Hepatocyte (in vitro differentiated cells): ENCODE data around the gene GTPBP8. TPM values are rescaled to one million over a fixed set of nuclear protein-coding genes. Genes with fewer than 3 reads are reported as not detected.

ENCODE experiments used
- DNase-seq: peaks from one replicate; pipeline ENCODE4 v3.0.0-alpha.2; 2016; ENCODE audit warnings: low spot score
- H2AFZ ChIP-seq: fragments of 200-600 bp; sonication (generic); 2 replicates; pipeline ENCODE4 v1.6.0; 2016; ENCODE audit warnings: antibody characterized with exemption, mild to moderate bottlenecking
- H3K27ac ChIP-seq: fragments of 200-600 bp; sonication (generic); 2 replicates; pipeline ENCODE4 v1.5.1; 2016; ENCODE audit warnings: mild to moderate bottlenecking
- H3K27me3 ChIP-seq: fragments of 200-600 bp; sonication (generic); 2 replicates; pipeline ENCODE4 v1.6.1; 2016
- H3K36me3 ChIP-seq: fragments of 200-600 bp; sonication (generic); replicated peaks from 2 replicates; pipeline ENCODE4 v1.5.1; 2016; ENCODE audit warnings: low read depth; ENCODE audit not compliant: insufficient read depth
- H3K4me1 ChIP-seq: fragments of 200-600 bp; sonication (generic); 2 replicates; pipeline ENCODE4 v1.5.1; 2016; ENCODE audit warnings: mild to moderate bottlenecking, moderate library complexity; ENCODE audit not compliant: insufficient read depth
- H3K4me2 ChIP-seq: fragments of 200-600 bp; sonication (generic); 2 replicates; pipeline ENCODE4 v1.6.0; 2016
- H3K4me3 ChIP-seq: fragments of 200-600 bp; sonication (generic); 2 replicates; pipeline ENCODE4 v1.5.1; 2016; ENCODE audit warnings: mild to moderate bottlenecking
- H3K79me2 ChIP-seq: fragments of 200-600 bp; sonication (generic); 2 replicates; pipeline ENCODE4 v1.6.0; 2017; ENCODE audit warnings: mild to moderate bottlenecking
- H3K9me2 ChIP-seq: fragments of 200-600 bp; sonication (generic); replicated peaks from 2 replicates; pipeline ENCODE4 v1.6.0; 2017; ENCODE audit warnings: mild to moderate bottlenecking; ENCODE audit not compliant: insufficient read depth
- H3K9me3 ChIP-seq: fragments of 200-600 bp; sonication (generic); 2 replicates; pipeline ENCODE4 v1.5.1; 2016; ENCODE audit warnings: low read depth, mild to moderate bottlenecking
- H4K20me1 ChIP-seq: fragments of 200-600 bp; sonication (generic); 2 replicates; pipeline ENCODE4 v1.6.0; 2016; ENCODE audit warnings: mild to moderate bottlenecking; ENCODE audit not compliant: insufficient read depth, poor library complexity, severe bottlenecking
- CTCF ChIP-seq: fragments of 200-600 bp; sonication (generic); IDR thresholded peaks from 2 replicates; pipeline ENCODE4 v1.5.1; 2016; ENCODE audit warnings: antibody characterized with exemption, mild to moderate bottlenecking; ENCODE audit not compliant: poor library complexity
- EZH2 ChIP-seq: fragments of 200-600 bp; sonication (generic); IDR thresholded peaks from 2 replicates; pipeline ENCODE4 v1.6.1; 2016; ENCODE audit warnings: antibody characterized with exemption, mild to moderate bottlenecking, borderline replicate concordance
- EZH2phosphoT487 ChIP-seq: fragments of 200-600 bp; sonication (generic); IDR thresholded peaks from one replicate; pipeline ENCODE4 v1.6.1; 2018; ENCODE audit warnings: antibody characterized with exemption, mild to moderate bottlenecking, low read depth, moderate library complexity; ENCODE audit not compliant: unreplicated experiment, severe bottlenecking
- WGBS: methylation state at CpG from one replicate; pipeline ENCODE4 v1.1.6; 2016; ENCODE audit warnings: low lambda C conversion rate; ENCODE audit errors: missing lambda C conversion rate; 5-methylcytosine and 5-hydroxymethylcytosine counted together
- polyA plus RNA-seq: library from polyadenylated mRNA; unstranded; fragments of >200 nt; fragmentation: Nextera tagmentation; extraction: Ambion mirVana; gene quantifications from 2 replicates; pipeline ENCODE4 v1.2.1, GENCODE V29; 2016
- total RNA-seq: library from RNA; depleted of rRNA; stranded (reverse); fragments of >200 nt; gene quantifications from 2 replicates; pipeline ENCODE4 v1.2.3, GENCODE V29; 2014

GTPBP8 gene
- total and polyA plus RNA-seq, 2 experiments from 2014 or later = 11.8 to 19.1 TPM

GRCh38 chr3:112958811-112959560, 31.8 kb upstream of the GTPBP8 start:
- Histone ChIP-seq H3K4me1 (no peaks in the 10 kb centered on the region), H3K4me2 (no peak overlapping the region), H3K9me3 (no peaks in the 10 kb centered on the region), H3K36me3 (no peaks in the 10 kb centered on the region), H3K27ac (no peak overlapping the region), H3K79me2 (no peaks in the 10 kb centered on the region), H2AFZ (no peak overlapping the region), H4K20me1 (no peaks in the 10 kb centered on the region), H3K4me3 (no peak overlapping the region), H3K9me2 (no peaks in the 10 kb centered on the region), H3K27me3 (no peaks in the 10 kb centered on the region)
- DNase-seq = no peak
- WGBS = 76% methylated on average over 6 of the region's 6 CpGs
- TF ChIP-seq CTCF = no peak
- no peak for TF ChIP-seq EZH2phosphoT487
- no peak for TF ChIP-seq EZH2

DNA sequence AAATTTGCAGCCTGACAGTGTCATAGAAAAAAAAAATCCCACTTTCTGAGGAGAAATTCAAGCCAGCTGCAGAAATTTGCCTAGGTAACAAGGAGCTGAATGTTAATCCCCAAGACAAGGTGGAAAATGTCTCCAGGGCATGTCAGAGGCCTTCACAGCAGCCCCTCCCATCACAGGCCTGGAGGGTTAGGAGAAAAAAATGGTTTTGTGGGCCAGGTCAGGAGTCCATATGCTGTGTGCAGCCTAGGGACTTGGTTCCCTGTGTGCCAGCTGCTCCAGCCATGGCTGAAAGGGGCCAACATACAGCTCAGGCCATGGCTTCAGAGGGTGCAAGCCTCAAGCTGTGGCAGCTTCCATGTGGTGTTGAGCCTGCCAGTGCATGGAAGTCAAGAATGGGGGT, 27.1 kb upstream of the GTPBP8 start:
- DNase-seq = no peak
- Histone ChIP-seq H3K9me2 (no peaks in the 10 kb centered on the region), H3K27ac (no peak overlapping the region)

GRCh38 chr3:112965656-112966055, 25.1 kb upstream of the GTPBP8 start:
- no peak overlapping the region for H2AFZ ChIP-seq
- no peak overlapping the region for H3K27ac ChIP-seq
- H3K9me3 ChIP-seq = no peaks in the 10 kb centered on the region
- no peaks in the 10 kb centered on the region for H4K20me1 ChIP-seq
- DNase-seq = no peak
- no peaks in the 10 kb centered on the region for H3K4me1 ChIP-seq
- H3K4me3 ChIP-seq = no peak overlapping the region
- no peak for TF ChIP-seq EZH2phosphoT487
- no peak for TF ChIP-seq EZH2
- TF ChIP-seq CTCF = no peak
- WGBS = 92% methylated on average over 6 of the region's 6 CpGs
- H3K27me3 ChIP-seq = peaks cover under 1% of the 10 kb centered on the region
- no peaks in the 10 kb centered on the region for H3K79me2 ChIP-seq
- H3K36me3 ChIP-seq = no peaks in the 10 kb centered on the region
- no peaks in the 10 kb centered on the region for H3K9me2 ChIP-seq
- no peak overlapping the region for H3K4me2 ChIP-seq

More for the DNA sequence above, 27.1 kb upstream of the GTPBP8 start:
- H3K4me3 ChIP-seq = no peak overlapping the region
- no peak overlapping the region for H2AFZ ChIP-seq
- H3K79me2 ChIP-seq = no peaks in the 10 kb centered on the region
- H3K4me2 ChIP-seq = no peak overlapping the region
- H3K4me1 ChIP-seq = no peaks in the 10 kb centered on the region
- H3K36me3 ChIP-seq = no peaks in the 10 kb centered on the region
- no peaks in the 10 kb centered on the region for H3K27me3 ChIP-seq
- TF ChIP-seq EZH2phosphoT487 (no peak), CTCF (no peak), EZH2 (no peak)
- no peaks in the 10 kb centered on the region for H4K20me1 ChIP-seq
- H3K9me3 ChIP-seq = no peaks in the 10 kb centered on the region

- H3K79me2 ChIP-seq = no peaks in the 10 kb centered on the region
- WGBS = 91% methylated on average over 2 of the region's 2 CpGs
- no peak overlapping the region for H3K4me2 ChIP-seq
- H2AFZ ChIP-seq = no peak overlapping the region
- no peak for DNase-seq
- peaks cover 6% of the 10 kb centered on the region for H3K27me3 ChIP-seq
- H3K9me3 ChIP-seq = no peaks in the 10 kb centered on the region
- no peak overlapping the region for H3K27ac ChIP-seq
- no peaks in the 10 kb centered on the region for H3K36me3 ChIP-seq
- no peak overlapping the region for H3K4me3 ChIP-seq
- no peaks in the 10 kb centered on the region for H3K9me2 ChIP-seq
- no peak for TF ChIP-seq CTCF
- no peaks in the 10 kb centered on the region for H3K4me1 ChIP-seq
- H4K20me1 ChIP-seq = no peaks in the 10 kb centered on the region
Measured at GRCh38 chr3:112966633-112967032, 24.2 kb upstream of the GTPBP8 start.
